Measurements from ENCODE around the gene SETD7. TPM values are rescaled to one million over a fixed set of nuclear protein-coding genes. Genes with fewer than 3 reads are reported as not detected.

The SETD7 gene
- total and polyA plus RNA-seq, 2 experiments from 2014 or later: 1.1 to 4.2 TPM

- no peak overlapping the region for H3K4me3 Mint-ChIP-seq
- Histone ChIP-seq H3K27ac (ENCODE audit: low read depth) (no peak overlapping the region), H3K4me2 (no peak overlapping the region), H3K79me2 (replicated peaks; ENCODE audit: insufficient read depth) (no peaks in the 10 kb centered on the region), H3K9me2 (ENCODE audit: insufficient read depth) (no peaks in the 10 kb centered on the region), H3K27me3 (ENCODE audit: insufficient read depth) (no peaks in the 10 kb centered on the region), H3K4me1 (ENCODE audit: insufficient read depth) (no peaks in the 10 kb centered on the region), H2AFZ (no peak overlapping the region), H4K20me1 (replicated peaks; ENCODE audit: insufficient read depth) (no peaks in the 10 kb centered on the region; the same call in 1 of the 2 replicates), H3K36me3 (ENCODE audit: insufficient read depth) (no peaks in the 10 kb centered on the region), H3F3A (replicated peaks; ENCODE audit: low read depth) (no peaks in the 10 kb centered on the region), H3K4me3 (no peak overlapping the region)
- H3K36me3 Mint-ChIP-seq (ENCODE audit: low read depth): no peaks in the 10 kb centered on the region
- H3K4me1 Mint-ChIP-seq: peaks cover 8% of the 10 kb centered on the region; the same call in 2 of the 3 replicates
- H3K9me3 Mint-ChIP-seq: no peaks in the 10 kb centered on the region
- no peak overlapping the region for H3K27ac Mint-ChIP-seq
- H3K27me3 Mint-ChIP-seq (ENCODE audit: insufficient read depth, low read depth, poor library complexity): peaks cover 4% of the 10 kb centered on the region
- no peak for TF ChIP-seq ZNF114 (CRISPR knock-in tag; IDR thresholded peaks at IDR 0.05)
- no peak for TF ChIP-seq ZNF331 (CRISPR knock-in tag; IDR thresholded peaks at IDR 0.05; ENCODE audit: low read depth)
- no peak for TF ChIP-seq POLR2AphosphoS5 (IDR thresholded peaks at IDR 0.05; ENCODE audit: low read depth)
- no peak for TF ChIP-seq CREB1 (CRISPR knock-in tag; IDR thresholded peaks at IDR 0.05; ENCODE audit: low read depth)
- no peak for DNase-seq (ENCODE audit: low spot score)
- no peak for ATAC-seq
These were observed 40.5 kb downstream of the SETD7 start for GRCh38 chr4:139515531-139515958.

- no peak for ATAC-seq
- Histone ChIP-seq H4K20me1 (replicated peaks; ENCODE audit: insufficient read depth) (no peaks in the 10 kb centered on the region; the same call in 1 of the 2 replicates), H3K36me3 (ENCODE audit: insufficient read depth) (no peaks in the 10 kb centered on the region), H2AFZ (no peak overlapping the region), H3K79me2 (replicated peaks; ENCODE audit: insufficient read depth) (no peaks in the 10 kb centered on the region), H3K4me2 (no peak overlapping the region), H3K9me2 (ENCODE audit: insufficient read depth) (no peaks in the 10 kb centered on the region), H3K27ac (ENCODE audit: low read depth) (no peak overlapping the region), H3K4me1 (ENCODE audit: insufficient read depth) (no peaks in the 10 kb centered on the region), H3K4me3 (no peak overlapping the region), H3F3A (replicated peaks; ENCODE audit: low read depth) (no peaks in the 10 kb centered on the region), H3K27me3 (ENCODE audit: insufficient read depth) (no peaks in the 10 kb centered on the region)
- H3K4me1 Mint-ChIP-seq: peaks cover 10% of the 10 kb centered on the region; the same call in 2 of the 3 replicates
- H3K9me3 Mint-ChIP-seq: no peaks in the 10 kb centered on the region
- no peak for DNase-seq (ENCODE audit: low spot score)
- no peaks in the 10 kb centered on the region for H3K36me3 Mint-ChIP-seq (ENCODE audit: low read depth)
- H3K27me3 Mint-ChIP-seq (ENCODE audit: insufficient read depth, low read depth, poor library complexity): peaks cover 4% of the 10 kb centered on the region
- H3K27ac Mint-ChIP-seq: no peak overlapping the region
- no peak overlapping the region for H3K4me3 Mint-ChIP-seq
- TF ChIP-seq REST (IDR thresholded peaks at IDR 0.05; ENCODE audit: unreplicated experiment): no peak
- TF ChIP-seq CTCF (conservative IDR thresholded peaks at IDR 0.05; ENCODE audit: low read depth in 2 of 2): no peak
- TF ChIP-seq ZNF462 (CRISPR knock-in tag; IDR thresholded peaks at IDR 0.05): no peak
- TF ChIP-seq EZH2 (IDR thresholded peaks at IDR 0.05; ENCODE audit: low read depth, unreplicated experiment): no peak
- no peak for TF ChIP-seq POLR2AphosphoS5 (IDR thresholded peaks at IDR 0.05; ENCODE audit: low read depth)
- no peak for TF ChIP-seq EZH2phosphoT487 (IDR thresholded peaks at IDR 0.05; ENCODE audit: unreplicated experiment)
- no peak for TF ChIP-seq STAT1 (IDR thresholded peaks at IDR 0.05; ENCODE audit: unreplicated experiment)
These were observed 41.5 kb downstream of the SETD7 start for GRCh38 chr4:139514382-139515059.
